Measurements from ENCODE around the gene AMELX.

The AMELX gene

DNA sequence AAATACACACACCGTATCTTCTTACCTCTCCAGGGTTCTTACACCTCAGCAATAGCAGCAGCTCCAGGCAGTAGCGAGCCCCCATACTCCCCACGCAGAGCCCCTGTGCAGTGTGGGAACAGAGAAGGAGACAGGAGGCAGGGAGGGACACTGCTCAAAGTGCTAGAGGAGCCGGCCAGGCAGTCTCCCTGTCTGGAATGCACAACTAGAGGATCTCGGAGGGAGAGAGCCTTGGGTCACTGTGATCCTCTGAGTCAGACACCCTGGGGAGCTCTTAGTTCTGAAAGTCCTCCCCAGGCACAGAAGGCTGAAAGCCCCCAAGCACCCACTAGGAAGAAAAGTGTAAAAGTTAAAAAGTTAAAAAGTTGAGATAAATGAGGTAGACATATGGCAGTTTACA, 16.0 kb downstream of the AMELX start:
- DNase-seq (ENCODE audit: low read depth in 2 of 2): no peak

DNA sequence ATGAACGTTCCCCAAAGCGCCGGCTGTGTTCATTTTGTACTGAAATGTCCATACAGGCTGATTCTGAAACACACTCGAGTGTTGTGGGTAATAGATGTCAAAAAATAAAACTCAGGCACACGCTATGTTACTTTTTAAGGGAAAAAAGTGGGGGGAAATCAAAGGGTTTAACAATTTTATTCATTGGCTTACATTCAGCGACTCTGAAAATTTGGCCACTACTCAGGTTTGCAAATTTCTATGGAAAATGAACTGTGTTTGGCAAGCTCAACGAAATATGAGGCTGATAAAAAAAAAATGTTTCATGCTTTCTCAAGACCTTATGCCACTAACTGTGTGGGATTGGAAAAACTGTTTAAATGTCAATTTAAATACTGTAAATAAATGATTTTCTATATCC, 18.5 kb downstream of the AMELX start:
- DNase-seq (ENCODE audit: low read depth in 2 of 2): no peak

DNA sequence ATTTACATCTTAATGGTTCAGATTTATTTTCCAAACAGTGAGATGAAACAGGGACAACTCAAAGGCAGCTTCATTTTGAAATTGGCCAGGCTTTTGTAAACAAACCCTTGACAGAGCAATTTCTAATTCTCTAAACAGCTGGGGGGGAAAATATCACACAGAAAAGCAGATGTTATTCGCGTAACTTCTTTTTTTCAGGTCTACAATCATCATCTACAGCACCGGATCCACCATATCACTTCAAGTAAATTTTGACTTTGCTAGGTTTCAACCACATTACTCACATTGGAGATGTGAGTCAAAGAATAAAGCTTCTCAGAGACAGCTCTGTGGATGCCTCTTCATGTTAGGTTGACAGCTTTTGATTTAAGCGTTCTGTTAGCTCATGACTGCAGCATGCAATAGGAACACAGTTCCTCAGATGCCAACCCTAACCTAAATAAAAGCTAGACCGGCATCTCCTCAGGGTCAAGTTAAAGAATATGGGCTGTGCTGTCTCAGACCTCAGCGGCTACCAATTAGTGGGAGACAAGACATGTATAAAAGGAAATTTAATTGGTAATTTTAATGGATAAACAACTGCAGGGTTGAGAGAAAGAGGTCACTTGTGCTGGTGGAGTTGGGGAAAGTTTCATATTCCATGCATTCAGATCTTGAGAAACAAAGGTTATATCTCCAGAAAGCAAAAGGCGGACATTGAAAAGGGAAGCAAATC, 26.8 kb downstream of the AMELX start:
- DNase-seq (ENCODE audit: low read depth in 2 of 2): no peak

DNA sequence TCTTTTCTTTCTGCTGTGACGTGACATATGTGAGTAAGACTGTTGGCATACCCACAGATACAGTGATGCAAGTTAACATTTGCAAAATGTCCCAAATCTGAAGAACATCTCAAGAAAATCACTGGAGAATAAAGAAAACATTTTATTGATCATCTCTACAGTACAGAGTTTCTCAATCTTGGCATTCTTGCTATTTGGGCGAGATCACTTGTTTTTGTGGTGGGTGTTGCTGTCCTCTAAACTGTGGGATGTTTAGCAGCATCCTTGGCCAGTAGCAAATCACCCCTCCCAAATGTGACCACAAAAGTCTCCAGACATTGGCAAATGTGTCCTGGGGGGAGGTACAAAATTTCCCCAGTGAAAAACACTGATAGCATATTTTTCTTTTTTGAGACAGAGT, 28.8 kb downstream of the AMELX start:
- no peak for DNase-seq (ENCODE audit: low read depth in 2 of 2)

DNA sequence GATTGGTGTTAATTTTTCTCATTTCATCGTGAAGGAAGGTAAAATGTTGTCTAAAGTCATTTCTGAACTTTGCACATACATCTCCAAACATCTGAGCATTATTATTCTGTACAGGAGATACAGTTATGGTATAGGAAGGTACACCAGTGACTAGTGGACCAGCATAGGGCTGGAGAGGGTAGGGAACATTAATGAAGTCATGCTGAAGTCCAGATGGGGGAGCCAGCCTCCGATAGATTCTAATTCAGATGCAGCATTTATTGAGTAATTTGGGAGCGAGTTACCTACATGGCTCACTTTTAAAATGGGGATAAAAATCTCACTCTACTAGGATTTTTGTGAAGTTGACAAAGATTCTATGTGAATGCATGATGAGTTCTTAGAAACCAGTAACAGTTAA, 34.9 kb downstream of the AMELX start:
- DNase-seq (ENCODE audit: low read depth in 2 of 2): no peak

DNA sequence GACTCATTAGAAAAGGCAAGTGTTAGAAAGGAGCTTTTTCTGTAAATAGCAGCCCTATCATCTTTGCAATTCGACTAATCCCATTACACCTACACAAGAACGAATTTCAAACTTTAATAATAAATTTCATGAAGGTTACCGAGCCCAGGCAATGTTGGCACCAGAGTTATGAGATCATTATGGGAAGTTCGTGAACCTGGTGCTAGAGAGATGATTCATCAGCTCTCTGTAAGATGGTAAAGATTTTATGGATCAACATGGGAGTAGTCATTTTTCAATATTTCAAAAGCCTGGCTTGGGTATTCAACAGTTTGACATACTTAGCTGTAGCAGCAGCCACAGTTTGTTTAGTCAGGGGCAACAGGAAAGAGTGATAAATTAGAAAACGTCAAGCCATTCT, 35.8 kb downstream of the AMELX start:
- DNase-seq (ENCODE audit: low read depth in 2 of 2): no peak

DNA sequence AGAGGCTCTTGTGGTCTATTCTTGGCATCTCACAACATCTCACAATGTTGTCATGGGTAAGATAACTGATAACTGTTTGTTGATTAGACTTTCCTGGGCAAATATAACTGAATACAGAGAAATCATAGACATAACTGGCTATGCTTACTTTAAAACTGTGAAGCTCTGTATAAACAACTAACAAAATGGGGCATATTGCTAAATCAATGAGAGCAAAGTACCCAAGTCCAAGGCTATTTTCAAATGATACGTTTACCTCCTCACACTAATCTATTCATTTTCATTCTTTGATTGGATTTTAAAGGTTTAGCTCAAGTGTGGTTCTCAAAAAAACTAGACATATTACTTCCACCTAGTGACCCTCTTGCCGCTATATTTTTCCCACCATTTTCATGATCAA, 38.6 kb downstream of the AMELX start:
- DNase-seq (ENCODE audit: low read depth in 2 of 2): no peak

DNA sequence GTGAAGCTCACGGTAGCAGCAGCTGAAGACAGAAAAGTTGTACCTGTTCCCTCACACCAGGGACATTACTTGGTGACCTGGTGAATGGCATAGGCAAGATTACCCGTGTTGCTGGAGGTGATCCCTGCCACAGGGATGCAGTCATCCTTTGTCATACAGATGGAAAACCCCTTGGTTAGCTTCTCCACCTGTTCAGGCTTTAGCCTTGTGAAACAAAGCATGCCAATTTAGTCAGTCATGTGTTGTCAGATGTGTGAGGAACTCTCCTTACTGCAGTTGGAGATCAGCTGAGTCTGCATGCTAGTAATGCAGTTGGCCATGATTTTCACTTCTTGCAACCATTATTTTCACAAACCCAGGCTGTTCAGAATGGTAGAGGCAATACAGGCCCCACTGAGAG, 41.0 kb downstream of the AMELX start:
- DNase-seq (ENCODE audit: low read depth in 2 of 2): no peak

DNA sequence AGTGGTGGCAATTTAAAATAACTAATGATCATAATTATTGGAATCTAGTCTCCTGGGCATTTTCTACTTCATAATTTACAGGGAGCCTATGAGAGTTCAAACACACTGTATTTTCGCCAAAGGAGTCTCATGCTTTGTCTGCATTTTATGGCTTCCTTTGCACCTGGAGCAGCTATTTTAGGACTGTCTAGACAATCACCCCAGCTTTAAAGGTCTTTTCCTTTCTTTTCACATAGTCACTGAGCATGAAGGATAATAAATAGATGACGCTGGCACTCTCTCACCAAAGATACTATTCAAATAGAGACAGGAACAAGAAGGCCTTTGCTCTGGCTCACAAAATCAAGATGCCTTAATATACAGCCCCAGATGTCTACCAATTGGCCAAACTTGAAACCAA, 43.0 kb downstream of the AMELX start:
- DNase-seq (ENCODE audit: low read depth in 2 of 2): no peak

DNA sequence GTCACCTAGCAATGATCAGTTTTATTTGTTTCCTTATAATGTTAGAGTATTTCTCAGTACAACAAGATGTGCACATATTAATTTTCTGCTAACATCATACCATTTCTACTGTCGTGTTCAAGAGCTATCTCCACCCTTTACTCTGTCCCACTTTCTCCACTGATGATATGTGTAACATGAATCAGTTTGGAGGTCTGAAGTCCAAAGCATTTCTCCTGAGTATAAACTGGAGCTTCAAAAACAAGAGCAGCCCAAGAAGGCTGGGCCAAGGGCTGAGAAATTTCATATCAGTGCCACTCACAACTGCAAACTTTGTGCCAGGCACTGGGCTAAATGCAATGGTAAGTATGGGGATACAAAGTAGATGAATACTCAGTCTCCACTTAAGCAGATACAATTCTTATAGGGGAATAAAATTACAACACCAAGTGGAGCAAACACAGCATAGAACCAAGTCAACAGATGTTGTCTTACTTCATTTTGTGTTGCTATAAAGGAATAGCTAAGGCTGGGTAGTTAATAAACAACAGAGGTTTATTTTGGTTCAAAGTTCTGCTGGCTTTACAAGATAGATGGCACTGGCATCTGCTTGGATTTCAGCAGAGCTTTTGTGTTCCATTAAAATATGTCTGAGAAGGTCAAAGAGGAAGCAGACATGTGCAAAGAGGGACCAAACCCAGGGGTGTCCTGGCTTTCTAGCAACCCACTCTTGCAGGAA, 44.2 kb downstream of the AMELX start:
- DNase-seq (ENCODE audit: low read depth in 2 of 2): no peak

DNA sequence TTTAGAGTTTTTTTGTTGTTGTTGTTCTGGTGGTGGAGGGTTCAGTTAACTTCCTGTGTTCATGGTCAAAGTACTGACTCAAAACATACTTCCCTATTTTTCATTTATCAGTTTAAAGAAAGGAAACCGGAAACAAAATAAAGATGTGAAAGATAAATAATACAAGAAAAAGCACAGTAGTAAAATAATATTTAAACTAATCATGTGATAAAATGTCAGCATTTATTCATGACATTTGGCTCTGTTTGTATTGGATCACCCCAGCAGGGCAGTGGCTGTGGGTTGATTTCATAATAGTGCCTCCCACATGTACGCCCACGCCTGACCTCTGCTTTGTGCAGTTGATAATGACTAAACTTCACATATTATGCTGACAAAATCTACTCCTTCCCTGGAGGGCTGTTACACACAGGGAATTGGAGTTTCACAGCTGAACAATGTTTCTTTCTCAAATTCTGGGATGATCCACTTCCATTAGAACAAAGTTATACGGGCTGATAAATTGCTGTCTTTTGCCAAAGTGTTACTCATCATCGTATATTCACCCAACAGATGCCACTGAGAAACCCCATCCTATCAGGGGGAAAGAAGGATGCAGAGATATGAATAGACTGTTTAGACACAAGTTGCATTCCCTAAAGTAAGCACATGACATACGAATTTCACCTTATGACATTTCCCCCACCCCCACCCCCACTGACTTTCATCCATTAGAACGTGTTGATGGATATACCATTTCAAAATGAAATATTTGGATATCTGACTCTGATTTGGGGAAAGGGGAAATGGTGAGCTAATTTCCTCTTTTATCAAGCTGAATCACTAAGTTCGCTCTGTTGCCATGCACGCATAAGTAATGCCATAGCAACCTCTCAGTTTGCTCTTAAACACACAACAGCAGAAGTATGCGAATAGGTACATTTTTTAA, 48.3 kb downstream of the AMELX start:
- no peak for DNase-seq (ENCODE audit: low read depth in 2 of 2)

DNA sequence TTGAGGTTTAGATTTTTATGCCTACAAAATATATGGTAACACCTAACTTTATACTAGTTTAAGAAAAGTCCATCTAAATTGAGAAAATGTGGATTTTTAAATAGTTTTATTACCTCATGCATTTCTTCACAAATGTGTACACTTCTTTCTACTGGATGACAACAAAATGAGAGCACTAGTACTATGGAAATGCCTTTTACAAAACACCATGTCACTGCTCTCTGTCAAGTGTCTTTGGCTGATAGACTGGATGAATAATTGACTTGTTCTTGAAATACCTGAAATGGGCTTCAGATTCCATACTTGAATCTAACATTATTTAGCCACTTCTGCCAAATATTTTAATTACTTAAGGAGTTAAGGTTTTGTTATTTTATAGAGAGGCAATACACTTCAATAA, 49.5 kb downstream of the AMELX start:
- DNase-seq (ENCODE audit: low read depth in 2 of 2): no peak

DNA sequence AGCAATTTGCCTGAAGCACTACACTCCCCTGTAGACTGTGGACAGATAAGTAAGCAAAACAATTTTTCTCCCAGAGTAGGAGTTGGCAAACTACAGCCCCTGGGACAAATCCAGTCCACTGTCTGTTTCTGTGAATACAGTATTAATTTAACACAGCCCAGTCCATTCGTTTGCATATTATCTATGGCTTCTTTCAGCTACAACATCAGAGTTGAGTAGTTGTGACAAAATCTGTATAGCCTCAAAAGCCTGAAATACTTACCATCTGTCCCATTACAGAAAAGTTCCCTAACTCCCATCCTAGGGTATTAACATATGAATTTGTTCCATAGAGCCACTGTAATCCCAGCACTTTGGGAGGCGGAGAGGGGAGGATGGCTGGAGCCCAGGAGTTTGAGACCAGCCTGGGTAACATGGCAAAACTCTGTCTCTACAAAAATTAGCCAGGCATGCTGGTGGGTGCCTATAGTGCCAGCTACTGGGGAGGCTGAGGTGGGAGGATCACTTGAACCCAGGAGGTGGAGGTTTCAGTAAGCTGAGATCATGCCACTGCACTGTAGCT, 53.0 kb downstream of the AMELX start:
- DNase-seq (ENCODE audit: low read depth in 2 of 2): no peak

DNA sequence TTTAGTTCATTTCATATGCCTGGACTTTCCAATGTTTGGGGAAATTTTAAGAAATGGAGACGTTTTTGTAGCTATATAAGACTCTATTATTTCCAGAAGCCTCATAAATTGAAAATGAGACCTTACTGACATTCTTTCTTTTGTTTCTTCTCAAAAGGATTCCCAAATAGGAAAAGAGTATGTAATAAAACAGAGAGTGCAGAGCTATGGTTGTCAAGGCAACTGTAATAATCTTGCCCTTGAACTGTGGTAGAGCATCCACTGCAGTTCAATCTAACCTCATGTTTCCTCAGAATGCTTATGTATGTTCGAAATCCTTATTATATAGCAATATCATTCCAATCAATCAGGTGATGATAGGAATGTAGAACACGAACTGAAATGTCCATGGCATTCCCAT, 54.1 kb downstream of the AMELX start:
- DNase-seq (ENCODE audit: low read depth in 2 of 2): no peak

DNA sequence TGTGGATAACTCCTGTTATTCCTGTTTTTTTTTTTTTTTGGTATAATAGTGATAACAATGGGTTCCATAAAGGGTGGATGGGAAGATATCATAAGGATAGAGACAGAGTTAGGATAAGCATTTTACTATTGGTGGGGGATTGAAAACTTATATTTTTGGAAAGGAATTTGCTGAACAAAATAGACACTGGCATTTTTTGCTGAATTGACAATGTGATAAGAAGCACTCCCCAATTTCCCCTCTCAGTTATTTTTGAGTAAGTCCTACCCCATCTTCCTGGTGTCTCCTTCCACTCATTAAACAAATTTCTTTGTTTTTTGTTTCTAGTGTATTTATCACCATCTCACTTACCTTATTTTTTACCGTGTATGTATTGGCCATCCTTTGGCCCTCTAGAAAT, 55.8 kb downstream of the AMELX start:
- DNase-seq (ENCODE audit: low read depth in 2 of 2): no peak

DNA sequence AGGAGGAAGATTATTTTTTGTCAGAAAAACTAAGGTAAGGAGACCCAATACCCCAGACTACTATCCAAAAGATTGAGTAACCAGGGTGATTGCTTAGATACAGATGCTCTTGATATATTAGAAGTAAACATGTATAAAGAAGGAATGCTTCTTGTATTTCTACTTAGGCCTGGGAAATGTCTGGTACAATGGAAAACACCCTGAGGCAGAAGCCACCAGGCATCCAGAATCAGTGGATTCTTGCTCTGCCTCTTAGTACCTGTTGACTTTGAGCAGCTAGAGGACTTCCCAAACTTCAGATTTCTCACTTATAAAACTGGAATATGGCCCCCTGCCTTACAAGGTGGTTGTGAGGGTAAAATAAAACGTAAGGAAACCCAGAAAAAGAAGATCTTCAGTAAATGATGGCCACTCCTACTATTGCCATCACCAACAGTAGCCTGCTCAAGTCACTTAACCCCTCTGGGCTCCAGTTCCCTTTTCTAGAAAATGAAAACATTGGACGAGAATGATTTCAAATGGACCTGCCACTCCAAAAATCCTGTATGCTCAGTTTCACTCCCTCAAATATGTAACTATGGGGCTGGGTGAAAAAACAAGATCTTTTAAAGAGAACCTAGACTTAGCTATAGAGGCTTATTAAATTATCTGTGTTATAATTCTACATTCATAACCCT, 56.6 kb downstream of the AMELX start:
- DNase-seq (ENCODE audit: low read depth in 2 of 2): no peak

All from stimulated activated CD4-positive, alpha-beta T cell treated with anti-CD3 and anti-CD28 coated beads, Interleukin-12 subunit alpha, Interleukin-12 subunit beta, amount 100 ng/mL, for 24 hours (primary cell).